Measurements from ENCODE around the gene USP30. TPM values are rescaled to one million over a fixed set of nuclear protein-coding genes. Genes with fewer than 3 reads are reported as not detected.

USP30 gene
- total RNA-seq, 1 experiment from 2014 or later: 4.0 TPM

- H3K27ac Mint-ChIP-seq (ENCODE audit: low read depth, unreplicated experiment): no peak overlapping the region
- no peaks in the 10 kb centered on the region for H3K4me1 Mint-ChIP-seq (ENCODE audit: insufficient read depth, unreplicated experiment)
- H3K9me3 Mint-ChIP-seq (ENCODE audit: unreplicated experiment): no peaks in the 10 kb centered on the region
- intact Hi-C loops (cut with micrococcal nuclease): no loop called here
- no peak for DNase-seq (ENCODE audit: unreplicated experiment)
- TF ChIP-seq CTCF (IDR thresholded peaks at IDR 0.05; ENCODE audit: unreplicated experiment): no peak
- H3K4me3 Mint-ChIP-seq (ENCODE audit: unreplicated experiment): no peak overlapping the region
- POLR2A ChIA-PET: no interaction called here
- H3K27me3 Mint-ChIP-seq (ENCODE audit: insufficient read depth, unreplicated experiment): no peaks in the 10 kb centered on the region
- BruUV-seq (replicated peaks): no TSS peak
- peaks cover 70% of the 10 kb centered on the region for H3K36me3 Mint-ChIP-seq (ENCODE audit: insufficient read depth, unreplicated experiment)
- CTCF ChIA-PET: no interaction called here
These were observed 52.8 kb downstream of the USP30 start for GRCh38 chr12:109105176-109105575.

- no peak overlapping the region for H3K4me3 Mint-ChIP-seq (ENCODE audit: unreplicated experiment)
- H3K27me3 Mint-ChIP-seq (ENCODE audit: insufficient read depth, unreplicated experiment): no peaks in the 10 kb centered on the region
- no peaks in the 10 kb centered on the region for H3K4me1 Mint-ChIP-seq (ENCODE audit: insufficient read depth, unreplicated experiment)
- H3K36me3 Mint-ChIP-seq (ENCODE audit: insufficient read depth, unreplicated experiment): peaks cover 36% of the 10 kb centered on the region
- POLR2A ChIA-PET: interaction anchor here (4.4 kb wide), 1 partner anchor 10 kb away, joined by 25 read pairs; no protein-coding TSS in a partner anchor
- no peak for DNase-seq (ENCODE audit: unreplicated experiment)
- BruUV-seq (replicated peaks): TSS peak; percentile 21
- no peak for TF ChIP-seq CTCF (IDR thresholded peaks at IDR 0.05; ENCODE audit: unreplicated experiment)
- no peaks in the 10 kb centered on the region for H3K9me3 Mint-ChIP-seq (ENCODE audit: unreplicated experiment)
- CTCF ChIA-PET: interaction anchor here (0.6 to 3.7 kb wide), 4 partner anchors 11 to 320 kb away, joined by 3 to 22 read pairs (median 4); no protein-coding TSS in a partner anchor
- intact Hi-C loops (cut with micrococcal nuclease): loop anchor here (2.0 kb wide), 1 partner anchor 283 kb away; no protein-coding TSS in a partner anchor
- peak overlapping the region; percentile 4 for H3K27ac Mint-ChIP-seq (ENCODE audit: low read depth, unreplicated experiment)
These were observed 57.5 kb downstream of the USP30 start for GRCh38 chr12:109109746-109110350.

- peak overlapping the region; percentile 23 for H3K27ac Mint-ChIP-seq (ENCODE audit: low read depth, unreplicated experiment)
- no peak for TF ChIP-seq CTCF (IDR thresholded peaks at IDR 0.05; ENCODE audit: unreplicated experiment)
- no peak for DNase-seq (ENCODE audit: unreplicated experiment)
- intact Hi-C loops (cut with micrococcal nuclease): loop anchor here (2.0 kb wide), 1 partner anchor 282 kb away; no protein-coding TSS in a partner anchor
- ChIA-PET POLR2A (interaction anchor here (0.8 to 4.4 kb wide), 2 partner anchors 12 to 44 kb away, joined by 3 to 25 read pairs; no protein-coding TSS in a partner anchor), CTCF (interaction anchor here (0.6 to 2.7 kb wide), 25 partner anchors 9 to 1179 kb away, joined by 3 to 35 read pairs (median 4); no protein-coding TSS in a partner anchor)
- H3K36me3 Mint-ChIP-seq (ENCODE audit: insufficient read depth, unreplicated experiment): peaks cover 30% of the 10 kb centered on the region
- H3K27me3 Mint-ChIP-seq (ENCODE audit: insufficient read depth, unreplicated experiment): no peaks in the 10 kb centered on the region
- BruUV-seq (replicated peaks): TSS peak; percentile 21
- H3K4me3 Mint-ChIP-seq (ENCODE audit: unreplicated experiment): peak overlapping the region; percentile 67
- H3K9me3 Mint-ChIP-seq (ENCODE audit: unreplicated experiment): no peaks in the 10 kb centered on the region
- no peaks in the 10 kb centered on the region for H3K4me1 Mint-ChIP-seq (ENCODE audit: insufficient read depth, unreplicated experiment)
These were observed 58.7 kb downstream of the USP30 start for GRCh38 chr12:109110988-109111495.

GRCh38 chr12:109112720-109113465 is 60.5 kb downstream of the USP30 start:
- Mint-ChIP-seq H3K9me3 (ENCODE audit: unreplicated experiment) (no peaks in the 10 kb centered on the region), H3K27ac (ENCODE audit: low read depth, unreplicated experiment) (no peak overlapping the region), H3K4me1 (ENCODE audit: insufficient read depth, unreplicated experiment) (no peaks in the 10 kb centered on the region), H3K36me3 (ENCODE audit: insufficient read depth, unreplicated experiment) (peaks cover 12% of the 10 kb centered on the region), H3K4me3 (ENCODE audit: unreplicated experiment) (no peak overlapping the region), H3K27me3 (ENCODE audit: insufficient read depth, unreplicated experiment) (no peaks in the 10 kb centered on the region)
- intact Hi-C loops (cut with micrococcal nuclease): loop anchor here (1.0 to 2.0 kb wide), 2 partner anchors 142 to 272 kb away; no protein-coding TSS in a partner anchor
- BruUV-seq (replicated peaks): no TSS peak
- POLR2A ChIA-PET: interaction anchor here (0.6 to 4.4 kb wide), 4 partner anchors 13 to 77 kb away, joined by 3 to 25 read pairs (median 4); no protein-coding TSS in a partner anchor
- DNase-seq (ENCODE audit: unreplicated experiment): no peak
- CTCF ChIA-PET: interaction anchor here (0.6 to 3.4 kb wide), 45 partner anchors 8 to 427 kb away, joined by 3 to 35 read pairs (median 4); no protein-coding TSS in a partner anchor
- no peak for TF ChIP-seq CTCF (IDR thresholded peaks at IDR 0.05; ENCODE audit: unreplicated experiment)
